ENCODE results near the gene SORBS2. TPM values are rescaled to one million over a fixed set of nuclear protein-coding genes. Genes with fewer than 3 reads are reported as not detected.

Gene SORBS2
- total RNA-seq, 1 experiment from 2014 or later, result 44.5 TPM

GRCh38 chr4:185660340-185660739 is 151.7 kb downstream of the SORBS2 start (continued):
- TF ChIP-seq PRDM15 (CRISPR knock-in tag; IDR thresholded peaks at IDR 0.05) (no peak), CTCF (IDR thresholded peaks at IDR 0.05) (no peak), TEAD4 (CRISPR knock-in tag; IDR thresholded peaks at IDR 0.05) (no peak)

GRCh38 chr4:185657699-185658098 is 154.3 kb downstream of the SORBS2 start:
- Mint-ChIP-seq H3K4me1 (peaks cover 59% of the 10 kb centered on the region), H3K27ac (no peak overlapping the region; the same call in 1 of the 2 replicates), H3K36me3 (peaks cover 12% of the 10 kb centered on the region), H3K27me3 (ENCODE audit: low read depth) (no peaks in the 10 kb centered on the region), H3K9me3 (peaks cover 6% of the 10 kb centered on the region; the same call in 1 of the 2 replicates), H3K4me3 (no peak overlapping the region)
- DNase-seq (ENCODE audit: low spot score) (no peak), ATAC-seq (no peak)
- ChIA-PET CTCF (interaction anchor here (1.2 to 2.2 kb wide), 2 partner anchors 17 to 101 kb away, joined by 3 to 10 read pairs; no protein-coding TSS in a partner anchor), POLR2A (no interaction called here)
- TF ChIP-seq NR1H2 (CRISPR knock-in tag; IDR thresholded peaks at IDR 0.05) (no peak), CBFB (CRISPR knock-in tag; IDR thresholded peaks at IDR 0.05; ENCODE audit: low read depth) (no peak), ETV6 (CRISPR knock-in tag; IDR thresholded peaks at IDR 0.05) (no peak), HMGA2 (CRISPR knock-in tag; IDR thresholded peaks at IDR 0.05) (no peak), E2F4 (CRISPR knock-in tag; IDR thresholded peaks at IDR 0.05; ENCODE audit: borderline replicate concordance, low read depth) (no peak), PRDM15 (CRISPR knock-in tag; IDR thresholded peaks at IDR 0.05) (no peak), EMX1 (CRISPR knock-in tag; IDR thresholded peaks at IDR 0.05) (no peak), SOX15 (CRISPR knock-in tag; IDR thresholded peaks at IDR 0.05) (no peak), TEAD4 (CRISPR knock-in tag; IDR thresholded peaks at IDR 0.05) (no peak), ZNF317 (CRISPR knock-in tag; IDR thresholded peaks at IDR 0.05; ENCODE audit: borderline replicate concordance, low read depth) (no peak), GTF2I (CRISPR knock-in tag; conservative IDR thresholded peaks at IDR 0.05) (no peak), FOXP1 (CRISPR knock-in tag; IDR thresholded peaks at IDR 0.05; ENCODE audit: borderline replicate concordance) (no peak), NR3C1 (CRISPR knock-in tag; conservative IDR thresholded peaks at IDR 0.05; ENCODE audit: low read depth) (no peak), GABPB1 (CRISPR knock-in tag; IDR thresholded peaks at IDR 0.05) (no peak), USF2 (CRISPR knock-in tag; IDR thresholded peaks at IDR 0.05) (no peak), FOXJ3 (CRISPR knock-in tag; IDR thresholded peaks at IDR 0.05; ENCODE audit: borderline replicate concordance) (no peak)

Measured in WTC11 (cell line).